HAP-1 (cell line): ENCODE data around the gene RMND5B.
"Not testable (repeated sequence)": the region's sequence is repeated elsewhere in the genome, so short reads cannot be mapped to it uniquely, and the experiment has no call there.

ENCODE experiments used
- DNase-seq, 2 experiments: peaks; one replicate each; pipeline ENCODE4 v3.0.0-alpha.2; 2016 to 2020; ENCODE audit warnings: low spot score in 2 of 2
- H3K27me3 ChIP-seq: fragments of 250-450 bp; sonication (Bioruptor Pico); 2 replicates; pipeline ENCODE4 v1.5.1; 2020; ENCODE audit warnings: low read depth, mild to moderate bottlenecking, moderate library complexity
- H3K36me3 ChIP-seq: fragments of 250-450 bp; sonication (Bioruptor Pico); replicated peaks from 2 replicates; pipeline ENCODE4 v1.5.1; 2020; ENCODE audit warnings: mild to moderate bottlenecking
- H3K4me1 ChIP-seq: fragments of 250-450 bp; sonication (Bioruptor Pico); 2 replicates; pipeline ENCODE4 v1.5.1; 2020; ENCODE audit warnings: mild to moderate bottlenecking
- H3K4me3 ChIP-seq: fragments of 250-450 bp; sonication (Bioruptor Pico); 2 replicates; pipeline ENCODE4 v1.5.1; 2020; ENCODE audit warnings: mild to moderate bottlenecking, moderate library complexity
- H3K9me3 ChIP-seq: fragments of 250-450 bp; sonication (Bioruptor Pico); 2 replicates; pipeline ENCODE4 v1.5.1; 2020; ENCODE audit warnings: mild to moderate bottlenecking, moderate library complexity
- in situ Hi-C: fragments of 300-500 bp; cut with MboI; formaldehyde crosslinking; loops from 3 replicates; pipeline ENCODE4 v1.14.3; 2020; ENCODE audit warnings: low sequenced_read_pairs, inconsistent platforms, mixed read lengths

Gene RMND5B

DNA sequence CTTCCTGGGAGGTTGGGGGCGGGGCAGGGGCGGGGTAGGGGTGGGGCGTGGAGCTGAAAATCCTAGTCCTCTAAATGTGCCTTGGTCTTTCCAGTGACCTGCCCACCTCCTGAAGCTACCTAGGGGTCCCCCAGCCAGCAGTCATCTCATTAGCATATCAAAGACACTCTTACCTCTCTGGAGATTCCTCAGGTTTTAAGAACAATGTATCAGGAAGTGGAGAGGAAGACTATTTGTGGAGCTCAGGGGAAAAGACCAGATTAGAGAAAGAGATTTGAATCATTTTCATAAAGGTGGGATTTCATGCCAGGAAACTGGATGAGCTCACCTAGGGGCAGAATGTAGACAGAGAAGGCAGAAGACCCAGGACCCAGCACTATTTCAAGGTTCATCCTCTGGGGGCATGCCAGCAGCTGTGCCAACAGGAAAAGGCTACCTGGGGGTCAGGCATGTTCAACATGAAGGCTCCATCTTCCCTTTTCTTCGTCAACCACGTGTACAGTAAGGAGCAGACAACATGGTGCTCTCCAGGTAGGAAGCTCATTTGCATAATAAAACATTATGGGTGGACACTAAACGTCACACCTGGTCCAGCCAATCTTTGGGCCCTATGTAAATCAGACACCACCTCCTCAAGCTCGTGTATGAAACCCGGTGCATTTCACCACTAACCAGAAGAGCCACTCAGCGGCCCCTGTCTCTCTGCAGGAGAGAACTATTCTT, 49.5 kb downstream of the RMND5B start:
- no peak overlapping the region for H3K4me3 ChIP-seq
- H3K27me3 ChIP-seq = no peaks in the 10 kb centered on the region
- no peaks in the 10 kb centered on the region for H3K4me1 ChIP-seq
- in situ Hi-C loops = no loop called here
- no peaks in the 10 kb centered on the region for H3K36me3 ChIP-seq
- no peaks in the 10 kb centered on the region for H3K9me3 ChIP-seq
- no peak for DNase-seq

DNA sequence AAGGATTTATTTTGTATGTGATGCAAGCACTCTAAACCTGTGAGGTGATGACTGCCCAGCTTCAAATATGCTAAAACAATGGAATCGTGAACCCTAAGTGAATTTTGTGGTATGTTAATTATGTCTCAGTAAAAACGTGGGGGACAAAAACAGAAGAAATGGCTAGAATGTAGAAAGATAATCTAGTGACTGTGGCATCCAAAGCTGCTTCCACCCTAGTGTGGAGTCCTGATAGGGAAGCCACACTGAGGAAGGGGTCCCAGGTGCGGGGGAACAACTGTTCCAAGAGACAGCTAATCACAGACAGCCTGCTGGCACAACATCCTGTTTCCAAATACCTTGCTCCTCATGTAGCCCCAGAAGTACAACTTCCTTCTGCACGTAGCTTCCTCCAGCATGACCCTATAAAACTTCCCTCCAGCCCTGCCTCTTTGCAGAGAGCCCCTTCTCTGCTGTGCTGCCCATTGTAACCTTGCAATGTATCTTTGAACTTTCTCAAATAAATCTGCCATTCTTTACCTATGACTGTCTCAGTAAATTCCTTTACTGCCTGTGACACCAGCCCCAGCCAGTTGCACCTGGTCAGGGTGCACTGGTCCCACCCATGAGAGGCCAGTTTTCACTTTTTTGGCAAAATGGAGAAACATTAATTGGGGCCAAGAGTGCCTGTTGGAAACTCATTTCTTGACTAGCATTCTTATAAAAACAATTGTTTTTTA, 51.5 kb downstream of the RMND5B start:
- no peaks in the 10 kb centered on the region for H3K27me3 ChIP-seq
- no peaks in the 10 kb centered on the region for H3K36me3 ChIP-seq
- in situ Hi-C loops = no loop called here
- no peak overlapping the region for H3K4me3 ChIP-seq
- H3K4me1 ChIP-seq = peaks cover 5% of the 10 kb centered on the region
- H3K9me3 ChIP-seq = no peaks in the 10 kb centered on the region
- no peak for DNase-seq

DNA sequence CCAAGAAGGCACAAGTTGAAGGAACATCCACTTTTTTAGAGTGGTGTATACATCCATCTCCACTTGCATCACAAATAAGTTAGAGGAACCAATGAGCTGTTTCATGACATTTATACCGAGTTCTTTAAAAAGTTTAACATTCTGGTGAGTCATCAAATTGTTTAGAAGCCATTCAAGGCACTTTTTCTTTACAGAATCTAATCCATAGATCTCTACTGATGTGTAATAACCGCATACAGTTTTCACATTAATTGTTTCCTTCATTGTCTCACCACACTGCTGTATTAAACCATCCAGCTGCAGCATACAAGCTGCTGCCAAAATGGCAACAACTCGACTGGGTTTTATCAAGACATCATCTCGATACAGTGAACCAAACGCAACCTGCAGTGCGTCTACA, 55.6 kb downstream of the RMND5B start:
- no peaks in the 10 kb centered on the region for H3K36me3 ChIP-seq
- H3K4me3 ChIP-seq = no peak overlapping the region
- in situ Hi-C loops = no loop called here
- H3K9me3 ChIP-seq = no peaks in the 10 kb centered on the region
- H3K4me1 ChIP-seq = peaks cover 5% of the 10 kb centered on the region
- no peak for DNase-seq
- H3K27me3 ChIP-seq = no peaks in the 10 kb centered on the region

DNA sequence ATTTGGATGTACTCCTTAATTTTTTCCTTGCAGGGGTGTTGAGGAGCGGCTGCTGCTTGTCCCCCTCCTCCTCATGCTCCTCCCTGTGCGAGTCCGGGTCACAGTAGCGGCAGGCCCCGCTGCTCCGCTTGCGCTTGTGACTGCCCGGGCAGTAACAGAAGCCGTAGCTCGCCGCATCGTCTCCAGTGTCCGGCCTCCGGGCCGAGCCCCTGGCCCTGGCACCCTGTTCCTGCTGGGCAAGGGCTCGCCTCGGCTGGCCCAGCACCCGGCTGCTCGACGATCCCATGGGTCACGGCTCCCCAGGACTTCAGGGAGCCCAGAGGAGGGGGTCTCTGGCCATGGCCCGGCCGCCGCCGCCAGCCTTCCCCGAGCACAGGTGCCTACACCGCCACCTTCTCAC, 56.2 kb downstream of the RMND5B start, which contains the start of gene GMCL2:
Gene GMCL2, minus strand, starts transcription at position 358 of the 400 bp plus-strand sequence. Its CDS starts 72 bp downstream, at position 286.
- in situ Hi-C loops = no loop called here
- Histone ChIP-seq H3K4me1 (peaks cover 5% of the 10 kb centered on the region), H3K27me3 (no peaks in the 10 kb centered on the region), H3K4me3 (no peak within 1 kb of the TSS), H3K36me3 (no peaks in the 10 kb centered on the region), H3K9me3 (no peaks in the 10 kb centered on the region)
- DNase-seq = no peak

DNA sequence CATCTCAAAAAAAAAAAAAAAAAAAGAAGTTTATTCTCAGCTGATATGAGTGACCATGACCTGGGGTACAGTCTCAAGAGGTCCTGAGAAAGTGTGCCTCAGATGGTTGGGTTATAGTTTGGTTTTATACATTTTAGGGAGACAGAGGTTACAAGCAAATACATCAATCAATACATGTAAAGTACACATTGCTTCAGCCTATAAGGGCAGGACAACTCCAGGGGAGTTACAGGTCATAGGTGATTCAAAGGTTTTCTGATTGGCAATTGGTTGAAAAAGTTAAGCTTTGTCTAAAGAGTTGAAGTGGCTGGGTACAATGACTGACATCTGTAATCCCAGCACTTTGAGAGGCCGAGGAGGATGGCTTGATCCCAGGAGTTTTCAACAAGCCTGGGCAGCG, 58.6 kb downstream of the RMND5B start:
- no peak overlapping the region for H3K4me3 ChIP-seq
- peaks cover under 1% of the 10 kb centered on the region; the same call in 1 of the 2 replicates for H3K27me3 ChIP-seq
- H3K36me3 ChIP-seq = no peaks in the 10 kb centered on the region
- DNase-seq = no peak
- in situ Hi-C loops = no loop called here
- no peaks in the 10 kb centered on the region; the same call in 1 of the 2 replicates for H3K9me3 ChIP-seq
- H3K4me1 ChIP-seq = peaks cover 5% of the 10 kb centered on the region

DNA sequence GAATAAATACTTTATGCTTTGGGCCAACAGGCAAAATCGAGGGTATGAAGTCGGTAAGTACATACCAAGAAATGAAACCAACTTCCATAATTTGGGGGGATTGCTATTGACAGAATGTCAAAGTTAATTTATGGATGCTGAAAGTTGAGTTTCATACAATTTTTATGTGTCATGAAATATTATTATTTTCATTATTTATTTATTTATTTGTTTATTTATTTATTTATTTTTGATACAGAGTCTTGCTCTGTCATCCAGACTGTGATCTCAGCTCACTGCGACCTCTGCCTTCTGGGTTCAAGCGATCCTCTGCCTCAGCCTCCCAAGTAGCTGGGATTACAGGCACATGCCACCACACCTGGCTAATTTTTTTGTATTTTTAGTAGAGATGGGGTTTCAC, 60.8 kb downstream of the RMND5B start:
- Histone ChIP-seq H3K4me1 (no peaks in the 10 kb centered on the region; the same call in 1 of the 2 replicates), H3K36me3 (no peaks in the 10 kb centered on the region), H3K27me3 (peaks cover 3% of the 10 kb centered on the region; the same call in 1 of the 2 replicates), H3K9me3 (no peaks in the 10 kb centered on the region; the same call in 1 of the 2 replicates), H3K4me3 (no peak overlapping the region)
- DNase-seq = no peak
- in situ Hi-C loops = no loop called here

DNA sequence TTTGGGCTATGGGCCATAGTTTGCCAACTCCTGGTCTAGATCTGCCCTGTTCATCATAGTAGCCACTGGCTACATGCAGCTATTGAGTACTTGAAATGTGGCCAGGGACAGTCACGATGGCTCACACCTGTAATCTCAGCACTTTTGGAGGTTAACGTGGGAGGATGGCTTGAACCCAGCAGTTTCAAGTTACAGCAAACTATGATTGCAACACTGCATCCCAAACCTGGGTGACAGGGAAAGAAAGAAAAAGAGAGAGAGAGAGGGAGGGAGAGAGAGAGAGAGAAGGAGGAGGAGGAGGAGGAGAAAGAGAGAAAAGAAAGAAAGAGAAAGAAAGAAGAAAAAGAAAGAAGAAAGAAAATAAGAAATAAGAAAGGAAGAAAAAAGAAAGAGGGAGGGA, 61.4 kb downstream of the RMND5B start:
- no peak overlapping the region for H3K4me3 ChIP-seq
- H3K36me3 ChIP-seq = no peaks in the 10 kb centered on the region
- no peak for DNase-seq
- no peaks in the 10 kb centered on the region for H3K4me1 ChIP-seq
- H3K9me3 ChIP-seq = no peaks in the 10 kb centered on the region; the same call in 1 of the 2 replicates
- in situ Hi-C loops = no loop called here
- H3K27me3 ChIP-seq = peaks cover 3% of the 10 kb centered on the region; the same call in 1 of the 2 replicates

DNA sequence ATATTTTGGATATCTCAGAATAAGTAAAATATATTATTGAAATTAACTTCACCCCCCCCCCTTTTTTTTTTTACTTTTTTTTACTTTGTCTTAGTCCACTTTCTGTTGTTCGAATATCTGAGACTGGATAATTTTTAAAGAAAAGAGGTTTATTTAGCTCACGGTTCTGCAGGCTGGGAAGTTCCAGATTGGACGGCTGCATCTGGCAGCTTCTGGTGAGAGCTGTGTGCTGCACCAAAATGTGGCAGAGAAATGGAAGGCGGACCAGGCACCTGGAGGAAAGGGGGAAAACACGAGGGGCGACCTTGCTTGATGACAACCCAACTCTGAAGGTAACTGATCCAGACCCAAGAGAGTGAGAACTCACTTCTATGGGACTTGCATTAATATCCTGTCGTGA, 62.0 kb downstream of the RMND5B start:
- no peak for DNase-seq
- H3K4me1 ChIP-seq = no peaks in the 10 kb centered on the region
- H3K9me3 ChIP-seq = no peaks in the 10 kb centered on the region; the same call in 1 of the 2 replicates
- peaks cover 3% of the 10 kb centered on the region; the same call in 1 of the 2 replicates for H3K27me3 ChIP-seq
- H3K4me3 ChIP-seq = no peak overlapping the region
- in situ Hi-C loops = no loop called here
- no peaks in the 10 kb centered on the region for H3K36me3 ChIP-seq

DNA sequence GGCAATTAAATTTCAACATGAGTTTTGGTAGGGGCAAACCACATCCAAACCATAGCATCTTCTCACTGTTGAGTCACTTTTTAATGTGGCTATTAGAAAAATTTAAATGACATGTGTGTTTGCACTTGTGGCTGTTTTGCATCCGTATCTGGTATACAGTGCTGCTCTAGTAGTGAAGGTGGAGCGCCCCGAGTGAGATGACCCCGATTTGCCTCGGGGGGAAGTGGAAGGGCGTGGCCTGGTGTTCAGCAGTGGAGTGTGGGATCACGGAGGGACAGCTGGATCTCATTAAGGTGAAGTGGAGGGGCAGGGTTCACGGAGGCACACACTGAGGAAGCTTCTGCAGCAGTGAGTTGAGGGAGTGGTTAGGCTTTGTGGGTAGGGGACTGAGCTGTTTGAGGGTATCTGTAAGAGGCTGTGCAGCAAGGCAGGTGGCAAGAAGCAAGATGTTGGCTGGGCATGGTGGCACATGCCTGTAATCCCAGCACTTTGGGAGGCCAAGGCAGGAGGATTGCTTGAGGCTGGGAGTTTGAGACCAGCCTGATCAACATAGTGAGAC, 62.5 kb downstream of the RMND5B start:
- Histone ChIP-seq H3K4me1 (no peaks in the 10 kb centered on the region), H3K9me3 (no peaks in the 10 kb centered on the region; the same call in 1 of the 2 replicates), H3K27me3 (peaks cover 3% of the 10 kb centered on the region; the same call in 1 of the 2 replicates), H3K36me3 (no peaks in the 10 kb centered on the region), H3K4me3 (no peak overlapping the region)
- in situ Hi-C loops = no loop called here
- DNase-seq = no peak

DNA sequence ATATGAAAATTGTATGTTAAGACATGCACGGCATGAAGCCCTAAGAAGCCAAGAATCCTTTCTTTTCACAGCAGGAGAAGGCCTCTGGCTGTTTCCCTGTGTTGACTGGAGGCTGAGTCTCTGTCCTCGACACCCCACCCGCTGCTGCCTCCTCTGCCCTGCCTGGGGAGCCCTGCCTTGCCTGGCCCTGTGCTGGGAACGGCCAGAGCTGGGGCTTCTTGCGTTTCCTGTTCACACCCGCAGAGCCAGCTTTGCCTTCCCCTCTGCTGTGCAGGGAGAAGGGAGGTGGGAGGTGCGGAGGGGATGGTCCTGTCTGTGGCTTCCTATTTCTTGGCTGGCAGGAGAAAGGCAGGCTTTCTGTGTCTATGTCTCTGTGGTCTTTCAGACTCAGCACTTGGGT, 63.2 kb downstream of the RMND5B start:
- DNase-seq = no peak
- Histone ChIP-seq H3K4me1 (no peaks in the 10 kb centered on the region), H3K27me3 (peaks cover 3% of the 10 kb centered on the region; the same call in 1 of the 2 replicates), H3K4me3 (no peak overlapping the region), H3K9me3 (no peaks in the 10 kb centered on the region; the same call in 1 of the 2 replicates), H3K36me3 (no peaks in the 10 kb centered on the region)
- in situ Hi-C loops = no loop called here

DNA sequence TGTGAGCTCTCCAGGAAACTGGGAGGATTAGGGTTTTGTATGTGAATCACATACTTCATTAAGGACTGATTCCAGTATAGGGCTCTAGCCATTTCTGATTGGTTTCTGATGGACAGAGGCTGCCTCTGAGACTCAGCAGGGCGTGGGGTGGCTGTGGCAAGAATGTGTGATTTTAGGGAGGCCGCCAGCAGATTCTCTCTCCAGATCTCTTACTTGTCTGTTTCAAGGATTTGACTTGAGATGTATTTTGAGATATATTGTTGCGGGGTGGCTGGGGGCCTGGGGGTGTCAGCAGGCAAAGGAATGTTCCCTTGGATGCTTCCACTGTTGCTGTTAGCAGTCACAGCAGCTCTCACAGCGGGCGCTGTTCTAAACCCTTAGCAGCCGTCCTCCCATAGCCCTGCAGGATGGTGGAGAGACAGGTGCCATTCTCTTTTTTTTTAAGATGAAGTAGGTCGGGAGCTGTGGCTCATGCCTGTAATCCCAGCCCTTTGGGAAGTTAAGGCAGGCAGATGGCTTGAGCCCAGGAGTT, 65.5 kb downstream of the RMND5B start:
- Histone ChIP-seq H3K4me1 (no peaks in the 10 kb centered on the region), H3K27me3 (peaks cover 3% of the 10 kb centered on the region; the same call in 1 of the 2 replicates)

DNA sequence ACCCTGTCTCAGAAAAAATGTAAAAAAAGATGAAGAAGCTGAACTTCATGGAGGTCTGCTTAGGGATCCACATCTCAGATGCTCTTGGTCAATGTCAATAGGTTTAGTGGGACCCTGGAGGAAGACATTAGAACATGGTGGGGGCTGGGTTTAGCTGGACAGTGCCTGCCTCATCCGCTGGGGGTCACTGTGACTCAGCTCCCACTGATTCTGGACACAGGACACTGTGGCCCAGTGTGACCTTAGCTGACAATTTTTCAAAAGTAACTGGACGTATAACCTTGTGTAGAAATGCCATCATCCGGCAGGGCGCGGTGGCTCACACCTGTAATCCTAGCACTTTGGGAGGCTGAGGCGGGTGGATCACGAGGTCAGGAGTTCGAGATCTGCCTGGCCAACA, 66.2 kb downstream of the RMND5B start:
- H3K9me3 ChIP-seq = no peaks in the 10 kb centered on the region; the same call in 1 of the 2 replicates
- in situ Hi-C loops = no loop called here
- no peaks in the 10 kb centered on the region for H3K36me3 ChIP-seq
- no peak for DNase-seq
- peaks cover 3% of the 10 kb centered on the region; the same call in 1 of the 2 replicates for H3K27me3 ChIP-seq
- no peaks in the 10 kb centered on the region for H3K4me1 ChIP-seq
- H3K4me3 ChIP-seq = no peak overlapping the region

More for the DNA sequence above, 65.5 kb downstream of the RMND5B start:
- DNase-seq = no peak
- Histone ChIP-seq H3K9me3 (no peaks in the 10 kb centered on the region; the same call in 1 of the 2 replicates), H3K4me3 (no peak overlapping the region), H3K36me3 (no peaks in the 10 kb centered on the region)
- in situ Hi-C loops = no loop called here

DNA sequence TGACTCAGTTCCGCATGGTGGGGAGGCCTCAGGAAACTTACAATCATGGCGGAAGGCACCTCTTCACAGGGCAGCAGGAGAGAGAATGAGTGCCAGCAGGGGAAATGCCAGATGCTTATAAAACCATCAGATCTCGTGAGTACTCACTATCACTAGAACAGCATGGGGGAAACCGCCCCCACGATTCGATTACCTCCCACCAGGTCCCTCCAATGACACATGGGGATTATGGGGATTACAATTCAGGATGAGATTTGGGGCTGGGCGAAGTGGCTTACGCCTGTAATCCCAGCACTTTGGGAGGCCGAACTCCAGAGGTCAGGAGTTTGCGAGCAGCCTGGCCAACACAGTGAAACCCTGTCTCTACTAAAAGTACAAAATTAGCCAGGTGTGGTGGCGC, 67.3 kb downstream of the RMND5B start:
- H3K9me3 ChIP-seq, in situ Hi-C loops, H3K4me1 ChIP-seq, DNase-seq, H3K4me3 ChIP-seq, H3K27me3 ChIP-seq, H3K36me3 ChIP-seq: not testable (repeated sequence)
